NCI-H748 treated with DMSO at 0.1 percent for 48 hours (cell line): ENCODE measurements around the gene TRIM40.
A peak's percentile ranks its signal among the peaks of the same experiment; 100 is the strongest.
"Not testable (repeated sequence)": the region's sequence is repeated elsewhere in the genome, so short reads cannot be mapped to it uniquely, and the experiment has no call there.

Experiments used
- DNase-seq: peaks from one replicate; lab custom pipeline; 2025; lab: John Stamatoyannopoulos, UW

TRIM40 gene

GRCh38 chr6:30113003-30113759 lies 22.8 kb upstream of the TRIM40 start, which contains the start of gene TRIM31:
TSS of gene TRIM31 (minus strand) at chr6:30113090. CDS start at chr6:30112805, 285 bp downstream.
- no peak for DNase-seq

- no peak for DNase-seq
These were observed 22.1 kb upstream of the TRIM40 start for GRCh38 chr6:30113841-30114240.

GRCh38 chr6:30116724-30117123 lies 19.2 kb upstream of the TRIM40 start:
- no peak for DNase-seq

- not testable (repeated sequence) for DNase-seq
These were observed 17.2 kb upstream of the TRIM40 start for GRCh38 chr6:30118691-30119090.

GRCh38 chr6:30121446-30122366 lies 14.2 kb upstream of the TRIM40 start:
- DNase-seq = no peak

- no peak for DNase-seq
These were observed 13.4 kb upstream of the TRIM40 start for GRCh38 chr6:30122515-30122914.

- DNase-seq = no peak
These were observed 8.5 kb upstream of the TRIM40 start for GRCh38 chr6:30127238-30128093.

- peak; percentile 24 for DNase-seq
These were observed 6.4 kb upstream of the TRIM40 start for GRCh38 chr6:30129265-30130178.

GRCh38 chr6:30130179-30130679 lies 5.7 kb upstream of the TRIM40 start:
- no peak for DNase-seq

- DNase-seq = peak; percentile 55
These were observed 4.8 kb upstream of the TRIM40 start for GRCh38 chr6:30130887-30131862.

- DNase-seq = no peak
These were observed 3.9 kb upstream of the TRIM40 start for GRCh38 chr6:30131947-30132497.

GRCh38 chr6:30135147-30135546 lies 793 bp upstream of the TRIM40 start:
- no peak for DNase-seq

GRCh38 chr6:30136570-30137286 lies 788 bp downstream of the TRIM40 start:
- DNase-seq = no peak

GRCh38 chr6:30140240-30140639 lies 4.3 kb downstream of the TRIM40 start:
- not testable (repeated sequence) for DNase-seq

- no peak for DNase-seq
These were observed 6.7 kb downstream of the TRIM40 start for GRCh38 chr6:30142665-30143064.

- DNase-seq = no peak
These were observed 7.8 kb downstream of the TRIM40 start for GRCh38 chr6:30143780-30144179.

GRCh38 chr6:30144811-30145210 lies 8.9 kb downstream of the TRIM40 start:
- DNase-seq = no peak

- no peak for DNase-seq
These were observed 9.9 kb downstream of the TRIM40 start for GRCh38 chr6:30145818-30146217.
